ENCODE measurements around the gene THBD.

THBD gene

DNA sequence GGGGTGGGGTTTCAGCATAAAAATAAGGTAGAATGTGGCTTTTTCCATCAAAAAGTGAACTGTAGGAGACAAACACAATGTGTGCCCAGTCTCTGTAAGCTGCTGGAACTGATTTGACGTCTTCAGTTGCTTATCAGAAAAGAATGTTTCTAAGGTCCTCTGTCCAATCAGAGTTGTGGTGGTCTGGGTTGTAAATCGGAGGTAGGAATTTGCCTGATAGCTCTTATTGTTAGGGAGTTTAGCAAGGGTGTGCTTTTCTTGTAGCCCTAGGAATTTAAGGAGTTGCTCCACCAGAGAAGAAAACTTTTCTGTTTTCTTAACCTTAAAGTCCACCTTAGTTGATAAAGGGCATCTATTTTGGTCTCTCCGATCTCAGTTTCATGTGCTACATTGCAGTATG is 24.8 kb downstream of the THBD start:
- H3K27ac ChIP-seq (ENCODE audit: low read depth, low read length): no peak overlapping the region
- H3K18ac ChIP-seq (ENCODE audit: low read length): no peak overlapping the region
- H2AFZ ChIP-seq (ENCODE audit: insufficient read depth, low read length, poor library complexity): no peak overlapping the region
- no peak overlapping the region for H2BK120ac ChIP-seq (ENCODE audit: insufficient read depth, low read length, poor library complexity)
- H4K12ac ChIP-seq (ENCODE audit: low read depth, low read length): no peak overlapping the region
- H3K14ac ChIP-seq (ENCODE audit: low read length): no peak overlapping the region
- H3K79me2 ChIP-seq (ENCODE audit: control insufficient read depth, insufficient read depth, low read length, poor library complexity): no peaks in the 10 kb centered on the region
- no peak overlapping the region for H4K8ac ChIP-seq (ENCODE audit: low read depth, low read length)
- no peak overlapping the region for H2BK12ac ChIP-seq (ENCODE audit: low read length)
- no peak overlapping the region for H3K9ac ChIP-seq (ENCODE audit: low read length)
- H3K9me3 ChIP-seq (ENCODE audit: insufficient read depth, low read depth, low read length): no peaks in the 10 kb centered on the region
- H3K4me3 ChIP-seq (ENCODE audit: low read depth, low read length): no peak overlapping the region
- no peak overlapping the region for H4K91ac ChIP-seq (ENCODE audit: low read depth, low read length)
- H3K36me3 ChIP-seq (ENCODE audit: control insufficient read depth in 1 of 2, insufficient read depth in 2 of 2, low read length in 2 of 2): no peaks in the 10 kb centered on the region
- no peak for DNase-seq
- no CpG with 5 or more reads among the region's 3 CpGs for WGBS (ENCODE audit: extremely low coverage, insufficient coverage, insufficient read length)
- no peak overlapping the region for H3K23ac ChIP-seq (ENCODE audit: low read length)
- no peak overlapping the region for H2AK5ac ChIP-seq (ENCODE audit: low read length)
- no peak overlapping the region for H3K4me2 ChIP-seq (ENCODE audit: low read length)
- no peaks in the 10 kb centered on the region for H3K27me3 ChIP-seq (ENCODE audit: insufficient read depth, low read length)
- H2BK5ac ChIP-seq (ENCODE audit: low read depth, low read length, poor library complexity): no peak overlapping the region
- no peaks in the 10 kb centered on the region for H3K79me1 ChIP-seq (ENCODE audit: low read length)
- no peak overlapping the region for H3K4ac ChIP-seq (ENCODE audit: low read depth, low read length)
- peaks cover 0 to 6% of the 10 kb centered on the region in 2 experiments for H3K4me1 ChIP-seq (ENCODE audit: control insufficient read depth in 1 of 2, insufficient read depth in 2 of 2, low read length in 2 of 2)

- Histone ChIP-seq H2BK120ac (ENCODE audit: insufficient read depth, low read length, poor library complexity) (no peak overlapping the region), H4K8ac (ENCODE audit: low read depth, low read length) (no peak overlapping the region), H3K79me2 (ENCODE audit: control insufficient read depth, insufficient read depth, low read length, poor library complexity) (no peaks in the 10 kb centered on the region), H2AK5ac (ENCODE audit: low read length) (no peak overlapping the region), H3K9me3 (ENCODE audit: insufficient read depth, low read depth, low read length) (no peaks in the 10 kb centered on the region), H2BK5ac (ENCODE audit: low read depth, low read length, poor library complexity) (no peak overlapping the region), H4K91ac (ENCODE audit: low read depth, low read length) (no peak overlapping the region), H2AFZ (ENCODE audit: insufficient read depth, low read length, poor library complexity) (no peak overlapping the region), H3K4me1 (ENCODE audit: control insufficient read depth in 1 of 2, insufficient read depth in 2 of 2, low read length in 2 of 2) (peaks cover 0 to 6% of the 10 kb centered on the region in 2 experiments), H3K4me3 (ENCODE audit: low read depth, low read length) (no peak overlapping the region), H3K4me2 (ENCODE audit: low read length) (no peak overlapping the region), H3K27ac (ENCODE audit: low read depth, low read length) (no peak overlapping the region), H3K9ac (ENCODE audit: low read length) (no peak overlapping the region), H3K4ac (ENCODE audit: low read depth, low read length) (no peak overlapping the region), H3K36me3 (ENCODE audit: control insufficient read depth in 1 of 2, insufficient read depth in 2 of 2, low read length in 2 of 2) (no peaks in the 10 kb centered on the region), H3K27me3 (ENCODE audit: insufficient read depth, low read length) (no peaks in the 10 kb centered on the region), H3K18ac (ENCODE audit: low read length) (no peak overlapping the region), H2BK12ac (ENCODE audit: low read length) (no peak overlapping the region), H4K12ac (ENCODE audit: low read depth, low read length) (no peak overlapping the region), H3K79me1 (ENCODE audit: low read length) (no peaks in the 10 kb centered on the region), H3K14ac (ENCODE audit: low read length) (no peak overlapping the region), H3K23ac (ENCODE audit: low read length) (no peak overlapping the region)
- DNase-seq: no peak
- 100% methylated on average over 2 of the region's 10 CpGs for WGBS (ENCODE audit: extremely low coverage, insufficient coverage, insufficient read length)
Measured at GRCh38 chr20:23023621-23024177, 25.8 kb downstream of the THBD start.

- no peak for DNase-seq
- H2AK5ac ChIP-seq (ENCODE audit: low read length): no peak overlapping the region
- no peak overlapping the region for H2BK5ac ChIP-seq (ENCODE audit: low read depth, low read length, poor library complexity)
- no peak overlapping the region for H3K9ac ChIP-seq (ENCODE audit: low read length)
- H2BK12ac ChIP-seq (ENCODE audit: low read length): no peak overlapping the region
- no peak overlapping the region for H2BK120ac ChIP-seq (ENCODE audit: insufficient read depth, low read length, poor library complexity)
- peaks cover 0 to 6% of the 10 kb centered on the region in 2 experiments for H3K4me1 ChIP-seq (ENCODE audit: control insufficient read depth in 1 of 2, insufficient read depth in 2 of 2, low read length in 2 of 2)
- no peak overlapping the region for H3K4ac ChIP-seq (ENCODE audit: low read depth, low read length)
- H3K79me2 ChIP-seq (ENCODE audit: control insufficient read depth, insufficient read depth, low read length, poor library complexity): no peaks in the 10 kb centered on the region
- H3K9me3 ChIP-seq (ENCODE audit: insufficient read depth, low read depth, low read length): no peaks in the 10 kb centered on the region
- no CpG with 5 or more reads among the region's 4 CpGs for WGBS (ENCODE audit: extremely low coverage, insufficient coverage, insufficient read length)
- no peak overlapping the region for H3K14ac ChIP-seq (ENCODE audit: low read length)
- H3K18ac ChIP-seq (ENCODE audit: low read length): no peak overlapping the region
- H3K36me3 ChIP-seq (ENCODE audit: control insufficient read depth in 1 of 2, insufficient read depth in 2 of 2, low read length in 2 of 2): no peaks in the 10 kb centered on the region
- no peaks in the 10 kb centered on the region for H3K79me1 ChIP-seq (ENCODE audit: low read length)
- no peak overlapping the region for H3K23ac ChIP-seq (ENCODE audit: low read length)
- no peak overlapping the region for H3K4me3 ChIP-seq (ENCODE audit: low read depth, low read length)
- no peak overlapping the region for H3K4me2 ChIP-seq (ENCODE audit: low read length)
- no peak overlapping the region for H4K91ac ChIP-seq (ENCODE audit: low read depth, low read length)
- no peak overlapping the region for H4K12ac ChIP-seq (ENCODE audit: low read depth, low read length)
- no peak overlapping the region for H4K8ac ChIP-seq (ENCODE audit: low read depth, low read length)
- no peak overlapping the region for H2AFZ ChIP-seq (ENCODE audit: insufficient read depth, low read length, poor library complexity)
- no peaks in the 10 kb centered on the region for H3K27me3 ChIP-seq (ENCODE audit: insufficient read depth, low read length)
- no peak overlapping the region for H3K27ac ChIP-seq (ENCODE audit: low read depth, low read length)
Measured at GRCh38 chr20:23022849-23023248, 26.6 kb downstream of the THBD start.

- Histone ChIP-seq H2BK5ac (ENCODE audit: low read depth, low read length, poor library complexity) (no peak overlapping the region), H2BK120ac (ENCODE audit: insufficient read depth, low read length, poor library complexity) (no peak overlapping the region), H2AK5ac (ENCODE audit: low read length) (no peak overlapping the region), H2BK12ac (ENCODE audit: low read length) (no peak overlapping the region), H3K4me3 (ENCODE audit: low read depth, low read length) (no peak overlapping the region), H3K36me3 (ENCODE audit: control insufficient read depth in 1 of 2, insufficient read depth in 2 of 2, low read length in 2 of 2) (no peaks in the 10 kb centered on the region), H3K27ac (ENCODE audit: low read depth, low read length) (no peak overlapping the region), H3K14ac (ENCODE audit: low read length) (no peak overlapping the region), H4K8ac (ENCODE audit: low read depth, low read length) (no peak overlapping the region), H3K27me3 (ENCODE audit: insufficient read depth, low read length) (no peaks in the 10 kb centered on the region), H3K9me3 (ENCODE audit: insufficient read depth, low read depth, low read length) (no peaks in the 10 kb centered on the region), H3K23ac (ENCODE audit: low read length) (no peak overlapping the region), H3K79me2 (ENCODE audit: control insufficient read depth, insufficient read depth, low read length, poor library complexity) (no peaks in the 10 kb centered on the region), H3K79me1 (ENCODE audit: low read length) (no peaks in the 10 kb centered on the region), H3K4me2 (ENCODE audit: low read length) (no peak overlapping the region), H4K12ac (ENCODE audit: low read depth, low read length) (no peak overlapping the region), H3K18ac (ENCODE audit: low read length) (no peak overlapping the region), H3K4me1 (ENCODE audit: control insufficient read depth in 1 of 2, insufficient read depth in 2 of 2, low read length in 2 of 2) (peaks cover 0 to 6% of the 10 kb centered on the region in 2 experiments), H3K9ac (ENCODE audit: low read length) (no peak overlapping the region), H4K91ac (ENCODE audit: low read depth, low read length) (no peak overlapping the region), H2AFZ (ENCODE audit: insufficient read depth, low read length, poor library complexity) (no peak overlapping the region), H3K4ac (ENCODE audit: low read depth, low read length) (no peak overlapping the region)
- no peak for DNase-seq
- WGBS (ENCODE audit: extremely low coverage, insufficient coverage, insufficient read length): no CpG with 5 or more reads among the region's 5 CpGs
Measured at GRCh38 chr20:23021951-23022350, 27.5 kb downstream of the THBD start.
